GM18873 (cell line): ENCODE data around the gene OR6J1.

Source experiments
- ATAC-seq: cut with Tn5 transposase; IDR thresholded peaks from one replicate; pipeline ENCODE4 v1.9.1; 2021; ENCODE audit warnings: mild to moderate bottlenecking, moderate library complexity, moderate number of reproducible peaks; ENCODE audit not compliant: unreplicated experiment, low FRiP score

OR6J1 gene

DNA sequence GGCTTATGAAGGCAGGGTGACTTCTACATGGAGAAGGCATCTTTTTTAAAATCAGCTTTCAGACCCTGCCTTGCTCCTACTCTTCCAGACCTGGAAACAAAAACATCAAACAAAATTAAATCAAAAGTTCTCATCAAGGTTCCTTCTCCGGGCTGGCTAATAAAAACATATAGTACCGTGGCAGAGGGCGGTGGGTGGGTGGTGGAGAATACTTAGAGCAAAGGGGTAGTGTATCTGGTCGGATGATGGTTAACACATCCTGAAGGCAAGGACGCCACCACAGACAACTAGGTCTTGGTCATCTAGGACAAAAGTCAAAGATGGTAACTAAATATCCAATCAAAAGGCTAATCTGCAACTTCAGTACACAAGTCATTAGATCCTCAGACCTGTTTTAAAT, 56.9 kb downstream of the OR6J1 start:
- ATAC-seq: no peak

DNA sequence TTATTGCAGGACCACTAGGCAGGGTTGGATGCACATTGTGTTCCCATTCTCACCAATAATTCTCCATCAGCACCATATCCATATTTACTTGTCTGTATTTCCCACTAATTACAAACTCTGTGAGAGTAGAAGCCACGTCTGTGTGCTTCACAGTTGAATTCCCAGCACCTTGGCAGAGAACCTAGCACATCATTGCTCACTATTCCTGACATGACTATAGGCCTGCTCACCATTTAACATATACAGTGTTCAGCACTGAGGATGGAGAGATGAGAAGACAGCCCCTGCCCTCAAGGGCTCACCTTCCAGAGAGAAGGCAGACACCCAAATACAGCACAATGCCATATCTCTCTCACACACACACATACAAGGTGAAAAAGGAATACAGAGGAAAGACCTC, 60.2 kb downstream of the OR6J1 start:
- no peak for ATAC-seq
